HepG2 (cell line): ENCODE data around the gene DSG2. TPM values are rescaled to one million over a fixed set of nuclear protein-coding genes. Genes with fewer than 3 reads are reported as not detected.
A peak's percentile ranks its signal among the peaks of the same experiment; 100 is the strongest.

Source experiments
- AKAP8 ChIP-seq: sonication (generic); formaldehyde crosslinking; IDR thresholded peaks from 2 replicates; pipeline ENCODE4 v1.5.1; 2020; ENCODE audit warnings: mild to moderate bottlenecking, missing genetic modification reagents
- HNRNPK ChIP-seq: fragments of 200-400 bp; formaldehyde crosslinking; IDR thresholded peaks from 2 replicates; pipeline ENCODE4 v1.6.1; 2018; ENCODE audit warnings: low read length, low read depth, moderate library complexity, mild to moderate bottlenecking; ENCODE audit not compliant: poor library complexity, severe bottlenecking
- HOXA3 ChIP-seq: sonication (generic); formaldehyde crosslinking; IDR thresholded peaks from 2 replicates; pipeline ENCODE4 v1.5.0; 2020; ENCODE audit warnings: missing genetic modification reagents
- IRF9 ChIP-seq: sonication (generic); formaldehyde crosslinking; IDR thresholded peaks from 2 replicates; pipeline ENCODE4 v1.8.0; 2022; ENCODE audit warnings: missing genetic modification reagents, mild to moderate bottlenecking, borderline replicate concordance
- NCOA2 ChIP-seq: sonication (generic); formaldehyde crosslinking; IDR thresholded peaks from 2 replicates; pipeline ENCODE4 v1.8.0; 2022; ENCODE audit warnings: inconsistent platforms
- NR2F6 ChIP-seq, 2 experiments: IDR thresholded peaks; 2 replicates each; pipeline ENCODE4 v1.6.1; 2016; ENCODE audit warnings: antibody characterized with exemption in 1 of 2, mild to moderate bottlenecking in 1 of 2
- TCF7L2 ChIP-seq: IDR thresholded peaks from 2 replicates; pipeline ENCODE4 v1.6.1; 2011; ENCODE audit warnings: mild to moderate bottlenecking, low read depth, low read length, moderate library complexity
- ZBTB10 ChIP-seq: sonication (generic); formaldehyde crosslinking; IDR thresholded peaks from 2 replicates; pipeline ENCODE4 v1.4.0; 2020; ENCODE audit warnings: missing genetic modification reagents, borderline replicate concordance
- ZFP37 ChIP-seq: sonication (generic); formaldehyde crosslinking; IDR thresholded peaks from 2 replicates; pipeline ENCODE4 v1.4.0; 2020; ENCODE audit warnings: missing genetic modification reagents, borderline replicate concordance
- ZFP91 ChIP-seq: sonication (generic); formaldehyde crosslinking; IDR thresholded peaks from 2 replicates; pipeline ENCODE4 v1.9.0; 2022; ENCODE audit warnings: missing genetic modification reagents, mild to moderate bottlenecking, borderline replicate concordance
- ZNF224 ChIP-seq: sonication (generic); formaldehyde crosslinking; IDR thresholded peaks from 2 replicates; pipeline ENCODE4 v1.5.0; 2020; ENCODE audit warnings: mild to moderate bottlenecking, missing genetic modification reagents
- ZNF329 ChIP-seq: sonication (generic); formaldehyde crosslinking; IDR thresholded peaks from 2 replicates; pipeline ENCODE4 v1.9.0; 2021; ENCODE audit warnings: low read depth, mild to moderate bottlenecking, missing genetic modification reagents
- ZNF331 ChIP-seq: sonication (generic); formaldehyde crosslinking; IDR thresholded peaks from 2 replicates; pipeline ENCODE4 v1.4.0; 2020; ENCODE audit warnings: missing genetic modification reagents
- ZNF646 ChIP-seq: sonication (generic); formaldehyde crosslinking; IDR thresholded peaks from 2 replicates; pipeline ENCODE4 v1.9.0; 2021; ENCODE audit warnings: mild to moderate bottlenecking, missing genetic modification reagents
- ZNF781 ChIP-seq: sonication (generic); formaldehyde crosslinking; IDR thresholded peaks from 2 replicates; pipeline ENCODE4 v1.5.1; 2020; ENCODE audit warnings: borderline replicate concordance, mild to moderate bottlenecking, missing genetic modification reagents; ENCODE audit errors: not compliant biosample characterization
- polyA plus RNA-seq, 8 experiments: library from polyadenylated mRNA; depleted of rRNA in 3 of 8; stranded (reverse) in 7 of 8; unstranded in 1 of 8; fragments of >200 nt; fragmentation: Illumina TruSeq in 4 of 8; extraction: Trizol in 4 of 8; gene quantifications; 2 replicates each; pipeline versions ENCODE4 v1.2.1 to v1.2.3, GENCODE V29; 2011 to 2016; ENCODE audit warnings: low read depth in 4 of 8, missing spikeins in 1 of 8, mixed read lengths in 1 of 8; ENCODE audit not compliant: insufficient read depth in 1 of 8
- total RNA-seq, 5 experiments: library from RNA; depleted of rRNA; stranded (reverse); fragments of >200 nt; fragmentation: Illumina TruSeq; extraction: Trizol; gene quantifications; 2 replicates each; pipeline ENCODE4 v1.2.3, GENCODE V29; 2016; ENCODE audit warnings: low read depth in 1 of 5

The DSG2 gene
- total and polyA plus RNA-seq, 2 of the 13 experiments (the other 11 are each of a cell fraction or from before 2014, with no cell fraction given) = 23.3 to 66.7 TPM

- TF ChIP-seq ZFP91 (CRISPR knock-in tag) (no peak), NR2F6 (IDR thresholded peaks at IDR 0.05) (peak; percentile 30; the same call in 1 of the 2 replicates), NR2F6 (CRISPR knock-in tag; IDR thresholded peaks at IDR 0.05) (no peak; the same call in 1 of the 2 replicates), ZBTB10 (CRISPR knock-in tag) (no peak), ZNF781 (CRISPR knock-in tag) (peak; percentile 9), ZNF331 (CRISPR knock-in tag) (0 out of 2 replicates have a peak, but pooled peaks have one; percentile 11), AKAP8 (CRISPR knock-in tag) (no peak), ZFP37 (no peak), NCOA2 (peak; percentile 54), ZNF329 (CRISPR knock-in tag) (no peak), HOXA3 (0 out of 2 replicates have a peak, but pooled peaks have one; percentile 23), IRF9 (no peak), TCF7L2 (no peak), HNRNPK (no peak), ZNF224 (CRISPR knock-in tag) (no peak), ZNF646 (CRISPR knock-in tag) (no peak)
Observed at GRCh38 chr18:31566576-31567306, 68.8 kb downstream of the DSG2 start (continued).
